ENCODE results near the gene ANGPTL8.

GRCh38 chr19:11201791-11202190 lies 37.6 kb upstream of the ANGPTL8 start:
- TF ChIP-seq CTCF (IDR thresholded peaks at IDR 0.05) (no peak), POLR2A (IDR thresholded peaks at IDR 0.05) (no peak)
